A549 (cell line): ENCODE measurements around the gene LRRC51. TPM values are rescaled to one million over a fixed set of nuclear protein-coding genes. Genes with fewer than 3 reads are reported as not detected.
"Not testable (repeated sequence)": the region's sequence is repeated elsewhere in the genome, so short reads cannot be mapped to it uniquely, and the experiment has no call there.

Experiments
- ATAC-seq, 2 experiments: fragments of 200-7000 bp in 1 of 2; fragments of >200 bp in 1 of 2; cut with Nextera tagmentation in 1 of 2; cut with Tn5 transposase in 1 of 2; 3 replicates each; pipeline versions ENCODE4 v1.8.0 to v1.9.1; 2018 to 2020; ENCODE audit warnings: mild to moderate bottlenecking in 1 of 2, moderate library complexity in 1 of 2
- CTCF ChIA-PET: fragments of 300-600 bp; sonication (Branson Sonifier 250); formaldehyde crosslinking; extraction: SDS; loops from one replicate; lab custom pipeline; 2021; ENCODE audit warnings: antibody characterized with exemption, inconsistent platforms; lab: Yijun Ruan, JAX
- POLR2A ChIA-PET: fragments of 350-600 bp; formaldehyde crosslinking; extraction: SDS; loops from one replicate; lab custom pipeline; 2021; ENCODE audit warnings: antibody characterized with exemption, inconsistent platforms; lab: Yijun Ruan, JAX
- DNase-seq, 2 experiments: peaks; one replicate each; pipeline versions ENCODE4 v3.0.0 to v3.0.0-alpha.2; 2011 to 2016; ENCODE audit warnings: low read depth in 1 of 2, low spot score in 1 of 2
- FAIRE-seq: peaks from 2 replicates; lab custom pipeline; 2011; peaks lifted over from hg19 to GRCh38; lab: Jason Lieb, UNC
- H3K27ac ChIP-seq, 2 experiments: fragments of >200 bp; sonication (Bioruptor Twin); formaldehyde crosslinking; 3 replicates each; pipeline ENCODE4 v1.5.1; 2016 to 2017
- H3K4me1 ChIP-seq: fragments of >200 bp; sonication (Bioruptor Twin); formaldehyde crosslinking; 3 replicates; pipeline ENCODE4 v1.6.1; 2016
- H3K4me2 ChIP-seq: fragments of >200 bp; sonication (Bioruptor Twin); formaldehyde crosslinking; 3 replicates; pipeline ENCODE4 v1.6.1; 2016
- H3K4me3 ChIP-seq: fragments of >200 bp; sonication (Bioruptor Twin); formaldehyde crosslinking; 3 replicates; pipeline ENCODE4 v1.5.1; 2016
- H3K9me3 ChIP-seq: fragments of >200 bp; sonication (Bioruptor Twin); formaldehyde crosslinking; 3 replicates; pipeline ENCODE4 v1.6.1; 2016
- EHMT2 ChIP-seq: fragments of 200-600 bp; sonication (generic); IDR thresholded peaks from 2 replicates; pipeline ENCODE4 v1.6.1; 2016; ENCODE audit warnings: antibody characterized with exemption, low read depth, mild to moderate bottlenecking, moderate library complexity
- FOXS1 ChIP-seq: fragments of 250-450 bp; sonication (Bioruptor Pico); IDR thresholded peaks from 2 replicates; pipeline ENCODE4 v1.5.0; 2020; ENCODE audit warnings: mild to moderate bottlenecking, moderate library complexity
- HOXA7 ChIP-seq: fragments of 250-450 bp; sonication (Bioruptor Pico); IDR thresholded peaks from 2 replicates; pipeline ENCODE4 v1.5.0; 2020; ENCODE audit warnings: mild to moderate bottlenecking, moderate library complexity
- KDM1A ChIP-seq: fragments of 200-600 bp; sonication (generic); IDR thresholded peaks from 2 replicates; pipeline ENCODE4 v1.6.1; 2016; ENCODE audit warnings: low read depth, mild to moderate bottlenecking
- KDM5A ChIP-seq: fragments of 200-600 bp; sonication (generic); IDR thresholded peaks from 2 replicates; pipeline ENCODE4 v1.6.1; 2016; ENCODE audit warnings: antibody characterized with exemption, mild to moderate bottlenecking
- MAFK ChIP-seq: fragments of 450-650 bp; IDR thresholded peaks from 2 replicates; pipeline ENCODE4 v1.6.1; 2014; ENCODE audit not compliant: partially characterized antibody
- NPAS2 ChIP-seq: fragments of 250-450 bp; sonication (Bioruptor Pico); IDR thresholded peaks from 2 replicates; pipeline ENCODE4 v1.8.0; 2022; ENCODE audit warnings: mild to moderate bottlenecking, moderate library complexity, borderline replicate concordance
- PHF8 ChIP-seq: fragments of 200-600 bp; sonication (generic); IDR thresholded peaks from 2 replicates; pipeline ENCODE4 v1.6.1; 2016; ENCODE audit warnings: low read depth, mild to moderate bottlenecking, antibody characterized with exemption, moderate library complexity, borderline replicate concordance
- POLR2AphosphoS2 ChIP-seq: conservative IDR thresholded peaks from 2 replicates; pipeline ENCODE4 v1.6.1; 2012; ENCODE audit warnings: low read length, improper control_type of control experiment, inconsistent platforms
- SREBF2 ChIP-seq: fragments of 450-650 bp; IDR thresholded peaks from 2 replicates; pipeline ENCODE4 v1.6.1; 2014; ENCODE audit warnings: mild to moderate bottlenecking, moderate library complexity
- TFCP2L1 ChIP-seq: fragments of 250-450 bp; sonication (Bioruptor Pico); IDR thresholded peaks from 2 replicates; pipeline ENCODE4 v1.5.0; 2021; ENCODE audit warnings: mild to moderate bottlenecking
- ZSCAN20 ChIP-seq: fragments of 250-450 bp; sonication (Bioruptor Pico); IDR thresholded peaks from 2 replicates; pipeline ENCODE4 v1.8.0; 2022; ENCODE audit warnings: mild to moderate bottlenecking, moderate library complexity
- WGBS: methylation state at CpG from one replicate; pipeline ENCODE4 v1.1.6; 2017; ENCODE audit errors: missing lambda C conversion rate; 5-methylcytosine and 5-hydroxymethylcytosine counted together
- polyA plus RNA-seq, 4 experiments: library from polyadenylated mRNA; depleted of rRNA in 3 of 4; stranded (reverse); fragments of >200 nt; fragmentation: RNase III in 1 of 4; extraction: RNeasy Plus Mini Kit Qiagen cat#74134 plus additional on column Dnase treatment in 1 of 4; gene quantifications; 2 replicates in 3 of 4; 3 replicates in 1 of 4; pipeline ENCODE4 v1.2.3, GENCODE V29; 2011 to 2017
- TF ChIP-seq, protein P1 (sequence below): IDR thresholded peaks from 2 replicates; pipeline ENCODE4 v1.6.1; 2012
- TF ChIP-seq, protein P2 (sequence below): fragments of 150-350 bp; IDR thresholded peaks from 2 replicates; pipeline ENCODE4 v1.6.1; 2014; ENCODE audit warnings: low read depth, mild to moderate bottlenecking, low read length
- TF ChIP-seq, protein P3 (sequence below): IDR thresholded peaks from 2 replicates; pipeline ENCODE4 v1.6.1; 2012
- TF ChIP-seq, protein P4 (sequence below): IDR thresholded peaks from 2 replicates; pipeline ENCODE4 v1.6.1; 2012; ENCODE audit warnings: low read depth, borderline replicate concordance
- TF ChIP-seq, protein P5 (sequence below): fragments of >200 bp; sonication (Bioruptor Twin); formaldehyde crosslinking; IDR thresholded peaks from 3 replicates; pipeline ENCODE4 v1.6.1; 2016

LRRC51 gene
- polyA plus RNA-seq, 2 of the 4 experiments (the other 2 are of a cell fraction): 8.2 to 14.3 TPM

DNA sequence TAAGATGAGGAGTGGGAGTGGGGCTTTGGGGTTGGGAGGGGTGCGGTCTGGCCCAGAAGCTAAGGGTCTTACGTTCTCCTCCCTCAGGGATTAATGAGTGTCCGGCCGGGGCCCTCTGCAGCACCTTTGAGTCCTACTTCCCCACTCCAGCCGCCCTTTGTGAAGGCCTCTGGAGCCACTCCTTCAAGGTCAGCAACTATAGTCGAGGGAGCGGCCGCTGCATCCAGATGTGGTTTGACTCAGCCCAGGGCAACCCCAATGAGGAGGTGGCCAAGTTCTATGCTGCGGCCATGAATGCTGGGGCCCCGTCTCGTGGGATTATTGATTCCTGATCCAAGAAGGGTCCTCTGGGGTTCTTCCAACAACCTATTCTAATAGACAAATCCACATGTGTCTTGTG is 58.9 kb downstream of the LRRC51 start (continued):
- TF ChIP-seq, protein P1, sequence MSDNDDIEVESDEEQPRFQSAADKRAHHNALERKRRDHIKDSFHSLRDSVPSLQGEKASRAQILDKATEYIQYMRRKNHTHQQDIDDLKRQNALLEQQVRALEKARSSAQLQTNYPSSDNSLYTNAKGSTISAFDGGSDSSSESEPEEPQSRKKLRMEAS: no peak
- TF ChIP-seq ZSCAN20 (CRISPR knock-in tag): no peak

DNA sequence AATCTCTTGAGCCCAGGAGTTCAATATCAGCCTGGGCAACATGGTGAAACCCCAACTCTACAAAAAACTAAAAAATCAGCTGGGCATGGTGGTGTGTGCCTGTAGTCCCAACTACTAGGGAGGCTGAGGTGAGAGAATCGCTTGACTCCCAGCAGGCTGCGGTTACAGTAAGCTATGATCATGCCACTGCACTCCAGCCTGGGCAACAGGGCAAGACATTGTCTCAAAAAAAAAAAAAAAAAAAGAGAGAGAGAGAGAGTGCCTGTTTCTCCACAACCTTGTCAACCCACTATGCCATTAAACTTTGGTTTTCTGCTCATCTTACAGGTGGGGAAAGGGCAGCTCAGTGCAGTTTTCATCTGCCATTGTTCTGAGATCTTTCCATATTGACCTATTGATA is 60.0 kb downstream of the LRRC51 start:
- no peak overlapping the region for H3K4me2 ChIP-seq
- H3K4me1 ChIP-seq: peaks cover 17% of the 10 kb centered on the region; the same call in 2 of the 3 replicates
- 55% methylated on average over 2 of the region's 2 CpGs for WGBS
- POLR2A ChIA-PET: interaction anchor here (0.6 kb wide), 1 partner anchor 40 kb away, joined by 3 read pairs; no protein-coding TSS in a partner anchor
- peak overlapping the region in 1 of 2 experiments; percentile 45; a peak in 1 of 6 replicates for H3K27ac ChIP-seq
- ATAC-seq (no peak), DNase-seq (no peak), FAIRE-seq (no peak)
- CTCF ChIA-PET: interaction anchor here (0.6 to 2.3 kb wide), 3 partner anchors 52 to 163 kb away, joined by 3 to 7 read pairs (median 4); no protein-coding TSS in a partner anchor
- TF ChIP-seq POLR2AphosphoS2 (no peak), KDM5A (no peak), FOXS1 (CRISPR knock-in tag) (no peak), KDM1A (no peak), HOXA7 (CRISPR knock-in tag) (no peak)
- TF ChIP-seq, protein P2, sequence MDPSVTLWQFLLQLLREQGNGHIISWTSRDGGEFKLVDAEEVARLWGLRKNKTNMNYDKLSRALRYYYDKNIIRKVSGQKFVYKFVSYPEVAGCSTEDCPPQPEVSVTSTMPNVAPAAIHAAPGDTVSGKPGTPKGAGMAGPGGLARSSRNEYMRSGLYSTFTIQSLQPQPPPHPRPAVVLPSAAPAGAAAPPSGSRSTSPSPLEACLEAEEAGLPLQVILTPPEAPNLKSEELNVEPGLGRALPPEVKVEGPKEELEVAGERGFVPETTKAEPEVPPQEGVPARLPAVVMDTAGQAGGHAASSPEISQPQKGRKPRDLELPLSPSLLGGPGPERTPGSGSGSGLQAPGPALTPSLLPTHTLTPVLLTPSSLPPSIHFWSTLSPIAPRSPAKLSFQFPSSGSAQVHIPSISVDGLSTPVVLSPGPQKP: no peak
- TF ChIP-seq, protein P3, sequence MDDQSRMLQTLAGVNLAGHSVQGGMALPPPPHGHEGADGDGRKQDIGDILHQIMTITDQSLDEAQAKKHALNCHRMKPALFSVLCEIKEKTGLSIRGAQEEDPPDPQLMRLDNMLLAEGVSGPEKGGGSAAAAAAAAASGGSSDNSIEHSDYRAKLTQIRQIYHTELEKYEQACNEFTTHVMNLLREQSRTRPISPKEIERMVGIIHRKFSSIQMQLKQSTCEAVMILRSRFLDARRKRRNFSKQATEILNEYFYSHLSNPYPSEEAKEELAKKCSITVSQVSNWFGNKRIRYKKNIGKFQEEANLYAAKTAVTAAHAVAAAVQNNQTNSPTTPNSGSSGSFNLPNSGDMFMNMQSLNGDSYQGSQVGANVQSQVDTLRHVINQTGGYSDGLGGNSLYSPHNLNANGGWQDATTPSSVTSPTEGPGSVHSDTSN: no peak
- H3K4me3 ChIP-seq: no peak overlapping the region
- no peaks in the 10 kb centered on the region for H3K9me3 ChIP-seq

GRCh38 chr11:72141066-72141465 is 60.4 kb downstream of the LRRC51 start:
- Histone ChIP-seq H3K27ac (peak overlapping the region in 1 of 2 experiments; percentile 50; a peak in 2 of 6 replicates), H3K4me3 (no peak overlapping the region), H3K4me1 (peaks cover 17% of the 10 kb centered on the region; the same call in 2 of the 3 replicates)
- WGBS: 39% methylated on average over 3 of the region's 3 CpGs
- CTCF ChIA-PET: interaction anchor here (0.6 to 2.3 kb wide), 5 partner anchors 15 to 164 kb away, joined by 3 to 7 read pairs (median 4); no protein-coding TSS in a partner anchor
- FAIRE-seq: no peak
- TF ChIP-seq PHF8: no peak
- TF ChIP-seq MAFK: no peak
- TF ChIP-seq, protein P4, sequence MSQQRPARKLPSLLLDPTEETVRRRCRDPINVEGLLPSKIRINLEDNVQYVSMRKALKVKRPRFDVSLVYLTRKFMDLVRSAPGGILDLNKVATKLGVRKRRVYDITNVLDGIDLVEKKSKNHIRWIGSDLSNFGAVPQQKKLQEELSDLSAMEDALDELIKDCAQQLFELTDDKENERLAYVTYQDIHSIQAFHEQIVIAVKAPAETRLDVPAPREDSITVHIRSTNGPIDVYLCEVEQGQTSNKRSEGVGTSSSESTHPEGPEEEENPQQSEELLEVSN: no peak
- no peak for TF ChIP-seq TFCP2L1
- TF ChIP-seq, protein P2: no peak
- no peak for TF ChIP-seq EHMT2
- TF ChIP-seq, protein P5, sequence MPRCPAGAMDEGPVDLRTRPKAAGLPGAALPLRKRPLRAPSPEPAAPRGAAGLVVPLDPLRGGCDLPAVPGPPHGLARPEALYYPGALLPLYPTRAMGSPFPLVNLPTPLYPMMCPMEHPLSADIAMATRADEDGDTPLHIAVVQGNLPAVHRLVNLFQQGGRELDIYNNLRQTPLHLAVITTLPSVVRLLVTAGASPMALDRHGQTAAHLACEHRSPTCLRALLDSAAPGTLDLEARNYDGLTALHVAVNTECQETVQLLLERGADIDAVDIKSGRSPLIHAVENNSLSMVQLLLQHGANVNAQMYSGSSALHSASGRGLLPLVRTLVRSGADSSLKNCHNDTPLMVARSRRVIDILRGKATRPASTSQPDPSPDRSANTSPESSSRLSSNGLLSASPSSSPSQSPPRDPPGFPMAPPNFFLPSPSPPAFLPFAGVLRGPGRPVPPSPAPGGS: no peak
- TF ChIP-seq NPAS2 (CRISPR knock-in tag): no peak
- TF ChIP-seq SREBF2: no peak
- TF ChIP-seq, all 56 proteins: peak for 0
- Histone ChIP-seq H3K9me3 (no peaks in the 10 kb centered on the region), H3K4me2 (no peak overlapping the region)
- DNase-seq (peak; percentile 10 to 31), ATAC-seq (peak in 1 of 2 experiments; percentile 45; a peak in 3 of 6 replicates)
- POLR2A ChIA-PET: no interaction called here

GRCh38 chr11:72142086-72142485 is 61.4 kb downstream of the LRRC51 start:
- H3K4me2 ChIP-seq, H3K9me3 ChIP-seq, FAIRE-seq, DNase-seq, H3K4me3 ChIP-seq, POLR2A ChIA-PET, ATAC-seq: not testable (repeated sequence)
- peaks cover 17% of the 10 kb centered on the region; the same call in 2 of the 3 replicates for H3K4me1 ChIP-seq
- 31% methylated on average over 1 of the region's 1 CpG for WGBS
- H3K27ac ChIP-seq: peak overlapping the region in 1 of 2 experiments; percentile 50; a peak in 1 of 6 replicates
- CTCF ChIA-PET: interaction anchor here (2.3 kb wide), 1 partner anchor 117 kb away, joined by 7 read pairs; no protein-coding TSS in a partner anchor

- POLR2A ChIA-PET, H3K27ac ChIP-seq, H3K4me3 ChIP-seq, H3K9me3 ChIP-seq, H3K4me2 ChIP-seq, DNase-seq, FAIRE-seq: not testable (repeated sequence)
- WGBS: 80% methylated on average over 1 of the region's 1 CpG
- H3K4me1 ChIP-seq: peaks cover 17% of the 10 kb centered on the region; the same call in 2 of the 3 replicates
- CTCF ChIA-PET: interaction anchor here (2.4 to 5.7 kb wide), 5 partner anchors 30 to 124 kb away, joined by 10 to 48 read pairs (median 26); partner anchors contain the start of gene ANAPC15
- peak in 1 of 2 experiments; percentile 20; a peak in 1 of 6 replicates for ATAC-seq
Observed at GRCh38 chr11:72142543-72142942, 61.9 kb downstream of the LRRC51 start.
